Prostate gland (tissue), 2 donors: Measurements from ENCODE around the gene KASH5.

Experiments used
- POLR2A ChIP-seq: fragments of 450-650 bp; IDR thresholded peaks from one replicate; pipeline ENCODE4 v1.6.1; 2016; ENCODE audit warnings: antibody characterized with exemption, mild to moderate bottlenecking
- POLR2AphosphoS5 ChIP-seq: sonication (generic); formaldehyde crosslinking; IDR thresholded peaks from one replicate; pipeline ENCODE4 v1.6.1; 2017; ENCODE audit warnings: antibody characterized with exemption
- TF ChIP-seq, protein P1 (sequence below), 4 experiments: fragments of 200-600 bp in 2 of 4; fragments of 450-650 bp in 2 of 4; sonication (generic) in 2 of 4; IDR thresholded peaks; 1 replicate in 3 of 4; 2 replicates in 1 of 4; pipeline ENCODE4 v1.5.1; 2016 to 2019; ENCODE audit warnings: antibody characterized with exemption in 4 of 4, mild to moderate bottlenecking in 2 of 4, moderate library complexity in 2 of 4

DNA sequence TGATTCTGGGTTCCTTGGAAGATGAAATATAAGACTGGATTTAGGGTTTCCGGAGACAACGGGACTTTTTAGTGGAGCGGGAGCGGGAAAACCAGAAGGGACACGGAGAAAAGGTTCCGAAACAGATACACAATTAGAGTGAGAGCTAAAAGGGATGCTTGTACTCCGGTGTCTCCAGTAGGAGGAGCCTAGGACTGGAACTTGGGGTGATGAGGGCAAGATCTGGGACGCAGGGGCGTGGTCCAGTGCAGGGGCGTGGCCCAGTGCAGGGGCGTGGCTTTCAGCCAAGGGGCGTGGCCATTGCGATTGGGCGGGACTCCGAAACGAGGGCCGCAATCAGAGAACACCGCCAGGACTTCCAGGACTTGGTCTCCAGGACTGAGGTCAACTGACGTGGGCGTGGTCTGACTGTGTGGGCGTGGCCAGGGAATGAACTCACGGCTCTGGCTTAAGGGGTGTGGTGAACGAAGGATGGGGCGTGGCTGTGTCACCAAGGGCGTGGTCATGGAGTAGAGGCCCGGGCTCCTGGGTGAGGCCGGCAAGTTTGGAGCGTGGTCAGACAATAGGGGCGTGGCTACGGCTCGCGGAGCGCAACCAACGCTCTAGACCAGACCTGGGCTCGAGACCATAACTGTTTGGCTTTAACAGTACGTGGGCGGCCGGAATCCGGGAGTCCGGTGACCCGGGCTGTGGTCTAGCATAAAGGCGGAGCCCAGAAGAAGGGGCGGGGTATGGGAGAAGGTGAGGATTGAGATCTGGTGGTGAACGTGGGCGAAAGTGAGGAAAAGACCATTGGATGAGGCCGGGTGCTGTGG lies 24.6 kb upstream of the KASH5 start, which contains the start of gene DKKL1:
- TF ChIP-seq, protein P1, sequence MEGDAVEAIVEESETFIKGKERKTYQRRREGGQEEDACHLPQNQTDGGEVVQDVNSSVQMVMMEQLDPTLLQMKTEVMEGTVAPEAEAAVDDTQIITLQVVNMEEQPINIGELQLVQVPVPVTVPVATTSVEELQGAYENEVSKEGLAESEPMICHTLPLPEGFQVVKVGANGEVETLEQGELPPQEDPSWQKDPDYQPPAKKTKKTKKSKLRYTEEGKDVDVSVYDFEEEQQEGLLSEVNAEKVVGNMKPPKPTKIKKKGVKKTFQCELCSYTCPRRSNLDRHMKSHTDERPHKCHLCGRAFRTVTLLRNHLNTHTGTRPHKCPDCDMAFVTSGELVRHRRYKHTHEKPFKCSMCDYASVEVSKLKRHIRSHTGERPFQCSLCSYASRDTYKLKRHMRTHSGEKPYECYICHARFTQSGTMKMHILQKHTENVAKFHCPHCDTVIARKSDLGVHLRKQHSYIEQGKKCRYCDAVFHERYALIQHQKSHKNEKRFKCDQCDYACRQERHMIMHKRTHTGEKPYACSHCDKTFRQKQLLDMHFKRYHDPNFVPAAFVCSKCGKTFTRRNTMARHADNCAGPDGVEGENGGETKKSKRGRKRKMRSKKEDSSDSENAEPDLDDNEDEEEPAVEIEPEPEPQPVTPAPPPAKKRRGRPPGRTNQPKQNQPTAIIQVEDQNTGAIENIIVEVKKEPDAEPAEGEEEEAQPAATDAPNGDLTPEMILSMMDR (IDR thresholded peaks at IDR 0.05): peak in 2 of 4 experiments; percentile 31
- peak; percentile 83 for TF ChIP-seq POLR2AphosphoS5
- TF ChIP-seq POLR2A: peak; percentile 79
